Retina (tissue), 1 donor: Measurements from ENCODE around the gene BEX1.
"Not testable (repeated sequence)": the region's sequence is repeated elsewhere in the genome, so short reads cannot be mapped to it uniquely, and the experiment has no call there.

Source experiments
- DNase-seq: peaks from one replicate; pipeline ENCODE4 v3.0.0-alpha.2; 2016

Gene BEX1

GRCh38 chrX:103063918-103064434 lies at the start of gene BEX1:
Gene BEX1 (minus strand): TSS chrX:103064171. CDS start chrX:103063274, 897 bp downstream.
- peak; percentile 85 for DNase-seq

DNA sequence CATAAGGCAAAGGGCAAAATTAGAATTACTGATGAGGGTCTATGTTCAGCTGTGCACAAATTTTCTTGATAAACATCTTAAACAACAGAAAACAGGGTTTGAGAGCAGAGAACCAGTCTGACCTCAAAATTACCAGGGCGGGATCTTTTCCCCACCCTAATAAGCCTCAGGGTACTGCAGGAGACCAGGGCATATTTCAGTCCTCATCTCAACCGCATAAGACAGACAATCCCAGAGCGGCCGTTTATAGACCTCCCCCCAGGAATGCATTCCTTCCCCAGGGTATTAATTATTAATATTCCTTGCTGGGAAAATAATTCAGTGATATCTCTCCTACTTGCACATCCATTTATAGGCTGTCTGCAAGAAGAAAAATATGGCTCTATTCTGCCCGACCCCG lies 45.5 kb upstream of the BEX1 start:
- not testable (repeated sequence) for DNase-seq

DNA sequence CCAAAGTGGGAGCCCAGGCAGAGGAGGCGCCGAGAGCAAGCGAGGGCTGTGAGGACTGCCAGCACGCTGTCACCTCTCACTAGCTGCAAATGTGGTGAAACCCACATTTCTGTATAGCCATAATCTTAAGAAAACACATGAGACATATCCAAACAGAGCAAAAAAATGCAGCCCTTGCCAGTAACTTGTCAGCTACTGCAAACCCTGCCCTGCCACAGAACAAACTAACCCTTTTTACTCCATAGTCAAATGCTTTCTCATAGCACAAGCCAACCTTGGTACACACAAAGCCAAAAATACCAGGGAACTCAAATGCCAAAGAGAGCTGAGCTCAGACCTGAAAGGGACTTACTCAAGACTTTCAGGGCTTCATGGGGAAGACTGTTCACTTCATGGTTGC lies 43.9 kb upstream of the BEX1 start:
- DNase-seq = no peak

DNA sequence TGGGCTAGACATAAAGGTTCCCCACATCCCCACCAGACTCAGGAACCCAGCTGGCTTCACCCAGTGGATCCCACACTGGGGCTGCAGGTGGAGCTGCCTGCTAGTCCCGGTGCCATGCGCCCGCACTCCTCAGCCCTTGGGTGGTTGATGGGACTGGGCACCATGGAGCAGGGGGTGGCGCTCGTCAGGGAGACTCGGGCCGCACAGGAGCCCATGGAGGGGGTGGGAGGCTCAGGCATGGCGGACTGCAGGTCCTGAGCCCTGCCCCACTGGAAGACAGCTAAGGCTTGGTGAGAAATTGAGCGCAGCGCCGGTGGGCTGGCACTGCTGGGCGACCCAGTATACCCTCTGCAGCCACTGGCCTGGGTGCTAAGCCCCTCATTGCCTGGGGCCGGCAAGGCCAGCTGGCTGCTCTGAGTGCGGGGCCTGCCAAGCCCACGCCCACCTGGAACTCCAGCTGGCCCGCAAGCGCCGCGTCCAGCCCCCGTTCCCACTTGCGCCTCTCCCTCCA lies 43.3 kb upstream of the BEX1 start:
- DNase-seq = not testable (repeated sequence)

DNA sequence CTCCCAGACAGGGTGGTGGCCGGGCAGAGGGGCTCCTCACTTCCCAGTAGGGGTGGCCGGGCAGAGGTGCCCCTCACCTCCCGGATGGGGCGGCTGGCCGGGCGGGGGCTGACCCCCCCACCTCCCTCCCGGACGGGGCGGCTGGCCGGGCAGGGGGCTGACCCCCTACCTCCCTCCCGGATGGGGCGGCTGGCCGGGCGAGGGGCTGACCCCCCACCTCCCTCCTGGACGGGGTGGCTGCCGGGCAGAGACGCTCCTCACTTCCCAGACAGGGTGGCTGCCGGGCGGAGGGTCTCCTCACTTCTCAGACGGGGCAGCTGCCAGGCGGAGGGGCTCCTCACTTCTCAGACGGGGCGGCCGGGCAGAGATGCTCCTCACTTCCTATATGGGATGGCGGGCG lies 40.4 kb upstream of the BEX1 start:
- not testable (repeated sequence) for DNase-seq

GRCh38 chrX:103103866-103104265 lies 39.9 kb upstream of the BEX1 start:
- DNase-seq = not testable (repeated sequence)

GRCh38 chrX:103101299-103102042 lies 37.5 kb upstream of the BEX1 start:
- peak; percentile 36 for DNase-seq

DNA sequence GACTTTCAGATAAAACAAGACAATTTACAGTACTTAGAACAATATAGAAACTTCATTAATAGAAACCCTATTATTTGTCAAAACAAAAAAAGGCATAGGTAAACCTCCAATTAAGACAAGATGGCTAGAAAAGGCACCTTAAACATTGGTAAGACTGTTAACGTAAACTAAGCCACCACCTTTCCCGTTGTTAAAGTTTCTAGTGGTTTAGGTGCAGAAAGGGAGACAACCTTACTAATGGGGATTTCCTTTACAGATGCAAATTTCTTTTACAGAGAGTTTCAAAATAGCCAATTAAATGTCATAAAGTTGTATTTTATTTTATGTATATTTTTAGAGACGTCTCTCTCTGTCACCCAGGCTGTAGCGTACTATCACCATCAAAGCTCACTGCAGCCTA lies 36.5 kb upstream of the BEX1 start:
- DNase-seq = no peak

DNA sequence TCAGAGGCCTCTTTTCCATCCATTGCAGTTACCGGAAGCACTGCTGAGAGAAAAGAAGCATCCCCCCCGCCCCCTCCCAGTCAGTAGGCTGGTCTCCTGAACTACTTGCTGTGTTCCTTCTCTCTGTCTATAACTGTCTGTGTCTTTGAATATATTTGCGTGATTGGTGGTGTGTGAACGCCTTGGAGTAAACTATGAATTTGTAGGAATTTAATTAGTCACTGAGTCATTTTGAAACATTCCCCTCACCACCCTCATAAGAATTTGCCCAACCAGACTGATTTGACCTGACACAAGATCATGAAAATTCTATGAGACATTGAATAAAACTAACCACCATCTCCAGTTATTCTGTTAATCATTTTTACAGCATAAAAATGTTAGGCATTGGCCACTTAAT lies 35.7 kb upstream of the BEX1 start:
- DNase-seq = peak; percentile 7

DNA sequence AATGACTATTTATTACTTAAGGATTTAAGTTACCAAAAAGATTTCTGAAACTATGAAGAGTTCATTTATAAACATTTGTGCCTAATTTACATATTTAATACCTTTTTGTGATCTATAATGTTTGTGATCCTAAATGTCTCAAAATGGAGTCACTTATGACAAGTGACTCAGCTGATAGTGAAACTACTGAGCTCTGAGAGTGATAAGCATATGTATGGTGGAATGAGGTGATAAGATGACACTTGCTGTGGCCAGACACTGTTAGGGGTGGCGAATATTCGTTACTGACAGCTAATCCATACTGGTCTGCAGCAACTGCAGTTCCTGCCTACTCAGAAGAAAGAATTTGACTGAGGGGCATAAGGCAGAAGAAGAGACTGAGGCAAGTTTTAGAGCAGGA lies 34.5 kb upstream of the BEX1 start:
- DNase-seq = no peak

- DNase-seq = no peak
Measured at GRCh38 chrX:103092942-103093341, 29.0 kb upstream of the BEX1 start, which contains the start of gene NXF3. Gene NXF3 (minus strand): TSS chrX:103093143. CDS start chrX:103093023, 120 bp downstream.

DNA sequence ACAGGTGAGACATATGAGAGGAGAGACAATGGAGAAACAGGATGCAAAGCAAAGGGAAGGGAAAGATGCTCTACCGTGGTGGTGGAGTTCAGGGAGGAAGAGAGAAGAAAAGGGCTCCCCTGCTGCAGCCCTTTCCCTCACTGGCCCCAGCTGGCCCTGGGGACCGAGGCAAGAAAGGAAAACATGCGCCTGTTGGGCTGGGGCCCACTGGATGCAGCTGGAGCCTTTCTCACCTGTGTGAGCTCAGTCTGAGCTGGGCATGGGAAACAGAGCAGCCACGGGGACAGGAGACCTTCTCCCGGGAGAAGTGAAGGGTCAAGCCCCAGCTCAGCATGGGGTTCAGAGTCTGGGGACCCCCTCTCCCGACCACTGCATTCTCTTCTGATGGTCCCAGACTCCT lies 17.1 kb upstream of the BEX1 start:
- no peak for DNase-seq

DNA sequence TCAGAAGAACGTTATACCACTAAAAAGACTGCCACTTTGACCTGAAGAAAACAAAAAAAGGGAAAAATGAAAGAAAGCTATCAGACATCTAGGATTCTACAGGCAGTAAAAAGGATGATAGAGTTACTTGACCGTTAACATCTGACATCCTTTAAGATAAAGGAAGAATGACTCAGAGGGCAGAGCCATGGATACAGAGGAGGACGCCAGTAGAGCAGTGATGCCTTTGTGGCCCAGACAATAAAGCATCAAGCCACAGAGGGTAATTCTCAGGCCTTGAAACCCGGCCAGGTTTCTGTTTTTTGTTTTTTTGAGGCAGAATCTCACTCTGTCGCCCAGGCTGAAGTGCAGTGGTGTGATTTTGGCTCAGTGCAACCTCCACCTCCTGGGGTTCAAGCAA lies 9.5 kb upstream of the BEX1 start:
- DNase-seq = no peak

DNA sequence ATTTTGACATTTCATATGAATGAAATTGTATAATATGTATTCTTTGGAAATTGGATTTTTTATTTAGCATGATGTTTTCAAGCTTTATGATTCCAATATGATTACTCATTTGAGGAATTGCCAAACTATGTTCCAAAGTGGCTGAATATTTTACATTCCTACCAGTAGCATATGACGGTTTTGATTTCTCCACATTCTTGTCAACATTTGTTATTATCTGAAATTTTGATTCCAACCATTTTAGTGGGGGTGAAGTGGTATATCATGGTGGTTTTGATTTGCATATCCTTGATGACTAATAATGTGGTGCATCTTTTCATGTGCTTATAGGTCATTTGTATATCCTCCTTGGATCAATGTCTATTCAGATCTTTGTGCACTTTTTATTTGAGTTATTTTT lies 2.6 kb upstream of the BEX1 start:
- DNase-seq = no peak

DNA sequence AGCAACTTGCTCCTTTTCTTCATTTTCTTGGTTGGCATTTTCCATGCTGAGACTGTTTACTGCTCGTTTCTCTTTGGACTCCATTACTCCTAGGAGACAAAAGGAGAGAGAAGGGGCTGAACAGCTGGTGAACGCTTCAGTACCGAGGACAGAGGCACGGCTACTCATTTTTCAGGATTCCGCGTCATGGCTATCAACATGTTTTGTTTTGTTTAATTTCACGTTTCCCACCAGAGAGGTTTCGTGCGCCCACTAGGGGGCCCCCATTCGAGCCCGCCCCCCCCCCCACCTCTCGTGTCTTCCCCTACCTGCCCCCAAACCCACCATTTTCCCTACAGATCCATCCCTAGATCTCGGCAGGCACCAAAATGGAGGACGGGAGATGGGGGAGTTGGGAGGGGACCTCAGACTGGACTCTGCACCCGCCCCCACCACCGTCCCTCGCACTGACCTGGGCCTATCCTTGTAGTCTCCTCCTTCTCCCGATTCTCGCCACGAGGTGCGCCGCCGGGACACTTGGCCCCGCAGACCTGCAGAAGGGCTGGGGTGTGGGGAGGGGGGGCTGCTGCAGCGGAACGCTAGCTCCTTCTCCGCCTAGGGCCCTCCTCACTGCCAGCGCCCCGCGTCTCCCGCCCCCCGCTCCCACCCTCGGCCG lies 653 bp downstream of the BEX1 start:
- peak; percentile 61 for DNase-seq

DNA sequence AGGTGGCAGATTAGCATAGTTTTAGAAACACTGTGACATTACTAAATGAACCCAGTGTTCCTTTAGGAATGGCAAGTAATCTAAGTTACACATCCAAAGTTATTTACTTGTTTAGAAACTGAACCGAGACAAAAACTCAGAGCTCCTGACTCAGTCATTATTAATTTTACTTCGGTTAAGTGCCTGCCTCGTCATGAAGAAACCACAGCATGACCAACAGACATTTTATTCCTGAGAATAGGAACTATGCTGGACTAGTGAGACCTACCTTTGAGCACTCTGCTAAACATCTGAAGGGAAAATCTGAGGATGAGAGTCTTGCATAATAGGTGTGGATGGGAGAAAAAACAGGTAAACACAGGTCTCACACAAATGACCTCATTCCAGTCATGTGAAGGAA lies 2.5 kb downstream of the BEX1 start:
- DNase-seq = no peak

DNA sequence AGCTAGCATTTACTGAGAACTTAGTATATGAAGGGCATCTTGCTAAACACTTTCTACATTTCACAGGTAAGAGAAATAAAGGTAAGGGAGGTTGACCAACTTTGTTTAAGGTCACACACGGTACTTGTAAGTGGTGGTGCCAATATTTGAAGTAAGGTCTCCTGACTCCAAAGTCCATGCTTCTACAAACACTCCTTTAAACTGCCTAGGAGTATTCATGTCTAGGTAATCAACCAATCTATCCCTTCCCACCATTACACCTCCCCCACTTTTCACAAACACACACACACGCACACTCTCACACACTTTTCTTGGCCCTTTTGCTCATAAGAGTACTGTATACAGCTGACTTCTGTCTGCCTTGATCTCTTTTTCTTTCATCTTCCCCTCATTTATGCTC lies 7.1 kb downstream of the BEX1 start:
- DNase-seq = no peak

- no peak for DNase-seq
Measured at GRCh38 chrX:103052625-103053024, 11.3 kb downstream of the BEX1 start.

DNA sequence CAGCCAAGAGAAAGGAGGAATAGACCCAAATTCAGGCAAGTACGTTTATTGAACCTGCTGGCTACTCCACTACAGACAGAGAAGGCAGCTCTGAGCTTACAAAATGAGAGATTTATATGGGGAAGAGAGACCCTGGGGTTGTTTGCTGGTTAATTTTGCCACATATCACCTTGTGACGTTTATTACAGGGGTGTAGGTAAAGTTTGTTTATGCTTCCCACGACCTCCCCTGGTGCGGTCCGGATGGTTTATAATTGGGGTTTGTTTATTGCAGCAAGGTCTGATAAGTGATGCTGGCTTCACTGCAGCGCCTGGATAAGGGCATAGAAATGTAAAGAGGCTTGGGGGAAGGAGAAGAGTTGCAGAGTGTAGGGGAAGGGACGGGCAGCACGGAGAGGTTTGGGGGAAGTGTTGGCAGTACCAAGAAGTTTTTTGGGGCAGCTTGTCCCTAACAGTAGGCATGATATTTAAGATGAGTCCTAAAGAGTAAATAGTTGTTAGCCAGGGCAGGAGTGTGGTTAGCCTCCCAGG lies 12.6 kb downstream of the BEX1 start:
- DNase-seq = no peak

GRCh38 chrX:103033371-103033770 lies 30.6 kb downstream of the BEX1 start:
- not testable (repeated sequence) for DNase-seq

DNA sequence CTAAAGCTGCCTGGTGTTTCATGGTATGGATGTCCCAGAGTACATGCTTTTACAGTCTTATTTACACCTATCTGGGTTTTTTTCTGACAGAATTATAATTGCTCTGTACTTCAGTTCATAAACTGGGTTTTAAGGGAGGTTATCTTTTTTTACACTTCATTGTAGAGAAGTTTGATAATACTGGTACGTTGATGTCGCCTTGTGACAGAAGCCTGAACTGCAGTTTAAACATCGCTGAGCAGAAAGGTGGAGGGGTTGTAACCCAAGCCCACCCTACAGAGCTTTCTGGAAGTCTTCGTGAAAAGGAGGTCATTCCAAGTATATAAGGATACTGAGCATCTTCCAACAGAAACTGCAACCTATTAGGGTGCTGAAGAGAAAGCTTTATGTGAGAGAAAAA lies 46.4 kb downstream of the BEX1 start:
- no peak for DNase-seq

- no peak for DNase-seq
Measured at GRCh38 chrX:103012945-103013344, 51.0 kb downstream of the BEX1 start.
